Fibroblast of mammary gland (primary cell): ENCODE data around the gene APOB.

Experiments used
- DNase-seq: peaks from one replicate; pipeline ENCODE4 v3.0.0-alpha.2; 2010; ENCODE audit warnings: low read depth
- H3K4me3 ChIP-seq: 2 replicates; pipeline ENCODE4 v1.5.1; 2011; ENCODE audit warnings: low read depth, mild to moderate bottlenecking, low read length, moderate library complexity; ENCODE audit not compliant: control insufficient read depth
- CTCF ChIP-seq: conservative IDR thresholded peaks from 2 replicates; pipeline ENCODE4 v1.5.1; 2011; ENCODE audit warnings: low read depth, low read length, inconsistent platforms; ENCODE audit not compliant: control insufficient read depth, insufficient read depth

Gene APOB

GRCh38 chr2:21005700-21006422 lies 38.0 kb downstream of the APOB start:
- TF ChIP-seq CTCF = no peak
- DNase-seq = no peak
- no peak overlapping the region for H3K4me3 ChIP-seq

- H3K4me3 ChIP-seq = no peak overlapping the region
- DNase-seq = no peak
- TF ChIP-seq CTCF = no peak
Observed at GRCh38 chr2:21005111-21005699, 38.7 kb downstream of the APOB start.

GRCh38 chr2:21004181-21004572 lies 39.7 kb downstream of the APOB start:
- DNase-seq = no peak
- H3K4me3 ChIP-seq = no peak overlapping the region
- TF ChIP-seq CTCF = no peak

GRCh38 chr2:21003572-21004180 lies 40.2 kb downstream of the APOB start:
- DNase-seq = no peak
- H3K4me3 ChIP-seq = no peak overlapping the region
- TF ChIP-seq CTCF = no peak

GRCh38 chr2:21002814-21003192 lies 41.1 kb downstream of the APOB start:
- no peak for TF ChIP-seq CTCF
- H3K4me3 ChIP-seq = no peak overlapping the region
- DNase-seq = no peak

GRCh38 chr2:21001988-21002813 lies 41.7 kb downstream of the APOB start:
- TF ChIP-seq CTCF = no peak

More at GRCh38 chr2:21001988-21002813, 41.7 kb downstream of the APOB start:
- no peak overlapping the region for H3K4me3 ChIP-seq
- DNase-seq = no peak
